Astrocyte (in vitro differentiated cells and primary cell): ENCODE data around the gene ZNF525.

Experiments used
- EZH2 ChIP-seq: IDR thresholded peaks from 2 replicates; pipeline ENCODE4 v1.6.1; 2012; ENCODE audit warnings: mild to moderate bottlenecking, low read length, inconsistent platforms; ENCODE audit not compliant: insufficient read depth
- TF ChIP-seq, protein P1 (sequence below): IDR thresholded peaks from 2 replicates; pipeline ENCODE4 v1.5.1; 2011; ENCODE audit warnings: low read depth, mild to moderate bottlenecking, inconsistent platforms, low read length, moderate library complexity; ENCODE audit not compliant: insufficient read depth

DNA sequence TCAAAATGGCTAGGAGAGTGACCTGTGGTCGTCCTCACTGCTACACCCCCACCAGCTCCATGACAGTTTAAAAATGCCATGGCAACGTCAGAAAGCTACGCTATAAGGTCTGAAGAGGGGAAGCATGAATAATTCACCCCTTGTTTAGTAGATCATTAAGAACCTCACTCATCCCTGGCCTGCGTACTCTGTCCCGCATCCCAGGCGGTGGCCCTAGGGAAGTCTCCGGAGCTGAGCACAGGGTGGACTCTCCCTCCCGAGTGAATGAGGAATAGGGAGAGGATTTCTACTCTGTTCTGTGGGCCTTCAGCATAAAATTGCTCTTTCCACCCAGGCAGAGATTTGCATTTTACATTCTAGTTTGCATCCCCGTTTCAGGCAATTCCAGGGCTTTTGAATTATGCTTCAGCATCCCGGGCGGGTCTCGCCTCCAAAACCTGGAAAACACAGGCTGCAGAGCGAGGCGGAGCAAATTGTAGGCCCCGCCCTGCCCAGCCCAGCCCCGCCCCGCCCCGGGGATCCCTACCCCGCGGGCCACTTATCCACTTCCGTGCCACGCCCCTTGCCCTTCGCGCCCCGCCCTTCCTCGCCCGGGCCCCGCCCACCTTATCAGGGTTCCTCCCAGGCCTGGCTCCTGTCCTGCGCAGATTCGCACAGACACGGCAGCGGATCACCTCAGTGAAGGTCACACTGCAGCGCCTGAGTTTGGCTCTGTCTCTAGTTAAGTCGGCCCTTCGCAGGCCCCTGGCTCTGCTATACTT is 7.5 kb upstream of the ZNF525 start:
- TF ChIP-seq, protein P1, sequence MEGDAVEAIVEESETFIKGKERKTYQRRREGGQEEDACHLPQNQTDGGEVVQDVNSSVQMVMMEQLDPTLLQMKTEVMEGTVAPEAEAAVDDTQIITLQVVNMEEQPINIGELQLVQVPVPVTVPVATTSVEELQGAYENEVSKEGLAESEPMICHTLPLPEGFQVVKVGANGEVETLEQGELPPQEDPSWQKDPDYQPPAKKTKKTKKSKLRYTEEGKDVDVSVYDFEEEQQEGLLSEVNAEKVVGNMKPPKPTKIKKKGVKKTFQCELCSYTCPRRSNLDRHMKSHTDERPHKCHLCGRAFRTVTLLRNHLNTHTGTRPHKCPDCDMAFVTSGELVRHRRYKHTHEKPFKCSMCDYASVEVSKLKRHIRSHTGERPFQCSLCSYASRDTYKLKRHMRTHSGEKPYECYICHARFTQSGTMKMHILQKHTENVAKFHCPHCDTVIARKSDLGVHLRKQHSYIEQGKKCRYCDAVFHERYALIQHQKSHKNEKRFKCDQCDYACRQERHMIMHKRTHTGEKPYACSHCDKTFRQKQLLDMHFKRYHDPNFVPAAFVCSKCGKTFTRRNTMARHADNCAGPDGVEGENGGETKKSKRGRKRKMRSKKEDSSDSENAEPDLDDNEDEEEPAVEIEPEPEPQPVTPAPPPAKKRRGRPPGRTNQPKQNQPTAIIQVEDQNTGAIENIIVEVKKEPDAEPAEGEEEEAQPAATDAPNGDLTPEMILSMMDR, result no peak
- no peak for TF ChIP-seq EZH2
